CD4-positive, alpha-beta T cell treated with Interleukin-6 for 4 hours (primary cell): ENCODE data around the gene CCDC146.
"Not testable (repeated sequence)": the region's sequence is repeated elsewhere in the genome, so short reads cannot be mapped to it uniquely, and the experiment has no call there.

Experiments used
- DNase-seq: peaks from one replicate; pipeline ENCODE4 v3.0.0-alpha.2; 2020; ENCODE audit warnings: mixed read lengths

The CCDC146 gene

GRCh38 chr7:77247206-77247850 is 124.9 kb downstream of the CCDC146 start:
- DNase-seq: peak; percentile 91

- no peak for DNase-seq
Observed at GRCh38 chr7:77248154-77248553, 125.7 kb downstream of the CCDC146 start.

GRCh38 chr7:77252506-77252905 is 130.1 kb downstream of the CCDC146 start:
- no peak for DNase-seq

GRCh38 chr7:77253151-77253550 is 130.7 kb downstream of the CCDC146 start:
- no peak for DNase-seq

GRCh38 chr7:77254429-77254828 is 132.0 kb downstream of the CCDC146 start:
- no peak for DNase-seq

- DNase-seq: no peak
Observed at GRCh38 chr7:77254915-77255314, 132.5 kb downstream of the CCDC146 start.

GRCh38 chr7:77258014-77258413 is 135.6 kb downstream of the CCDC146 start:
- no peak for DNase-seq

GRCh38 chr7:77258593-77258992 is 136.2 kb downstream of the CCDC146 start:
- DNase-seq: no peak

GRCh38 chr7:77262316-77262715 is 139.9 kb downstream of the CCDC146 start:
- DNase-seq: no peak

GRCh38 chr7:77265666-77266065 is 143.3 kb downstream of the CCDC146 start:
- no peak for DNase-seq

GRCh38 chr7:77266291-77266794 is 143.9 kb downstream of the CCDC146 start:
- no peak for DNase-seq

GRCh38 chr7:77269360-77270093 is 147.1 kb downstream of the CCDC146 start:
- DNase-seq: no peak

GRCh38 chr7:77270094-77270480 is 147.7 kb downstream of the CCDC146 start:
- DNase-seq: no peak

GRCh38 chr7:77271766-77272165 is 149.4 kb downstream of the CCDC146 start:
- DNase-seq: no peak

GRCh38 chr7:77275663-77276062 is 153.2 kb downstream of the CCDC146 start:
- DNase-seq: not testable (repeated sequence)

- DNase-seq: no peak
Observed at GRCh38 chr7:77276120-77276519, 153.7 kb downstream of the CCDC146 start.

- DNase-seq: no peak
Observed at GRCh38 chr7:77281780-77282478, 159.5 kb downstream of the CCDC146 start.

GRCh38 chr7:77282897-77283296 is 160.5 kb downstream of the CCDC146 start:
- no peak for DNase-seq

- no peak for DNase-seq
Observed at GRCh38 chr7:77284005-77284404, 161.6 kb downstream of the CCDC146 start.

- no peak for DNase-seq
Observed at GRCh38 chr7:77284616-77285015, 162.2 kb downstream of the CCDC146 start.

GRCh38 chr7:77288676-77289320 is 166.4 kb downstream of the CCDC146 start:
- no peak for DNase-seq

- no peak for DNase-seq
Observed at GRCh38 chr7:77289387-77289786, 167.0 kb downstream of the CCDC146 start.

GRCh38 chr7:77290425-77290824 is 168.0 kb downstream of the CCDC146 start:
- DNase-seq: no peak
